Measurements from ENCODE around the gene GABRB3. TPM values are rescaled to one million over a fixed set of nuclear protein-coding genes. Genes with fewer than 3 reads are reported as not detected.

GABRB3 gene
- total RNA-seq, 3 donors from 2014 or later, result 0.52 to 3.2 (median 3.1) TPM

- no peaks in the 10 kb centered on the region for H3K36me3 ChIP-seq (ENCODE audit: low read depth)
- DNase-seq (no peak), ATAC-seq (no peak)
- H3K4me3 ChIP-seq, result no peak overlapping the region
- no peaks in the 10 kb centered on the region for H3K4me1 ChIP-seq (ENCODE audit: low read depth)
- no peak for TF ChIP-seq CTCF (IDR thresholded peaks at IDR 0.05)
- H3K9me3 ChIP-seq, result peaks cover 78% of the 10 kb centered on the region
- intact Hi-C loops (cut with DNase I, micrococcal nuclease), result no loop called here
Observed at GRCh38 chr15:26561896-26562295, 211.0 kb downstream of the GABRB3 start.

- no peak for TF ChIP-seq CTCF (IDR thresholded peaks at IDR 0.05)
- H3K36me3 ChIP-seq (ENCODE audit: low read depth), result no peaks in the 10 kb centered on the region
- no peak for DNase-seq
- no peaks in the 10 kb centered on the region for H3K4me1 ChIP-seq (ENCODE audit: low read depth)
- H3K4me3 ChIP-seq, result no peak overlapping the region
- H3K9me3 ChIP-seq, result peaks cover 74% of the 10 kb centered on the region
- intact Hi-C loops (cut with DNase I, micrococcal nuclease), result no loop called here
- no peak for ATAC-seq
Observed at GRCh38 chr15:26561130-26561529, 211.7 kb downstream of the GABRB3 start.

GRCh38 chr15:26555898-26556297 lies 217.0 kb downstream of the GABRB3 start:
- intact Hi-C loops (cut with DNase I, micrococcal nuclease), result no loop called here
- no peaks in the 10 kb centered on the region for H3K36me3 ChIP-seq (ENCODE audit: low read depth)
- peaks cover 62% of the 10 kb centered on the region for H3K9me3 ChIP-seq
- ATAC-seq, result no peak
- TF ChIP-seq CTCF (IDR thresholded peaks at IDR 0.05), result no peak
- no peaks in the 10 kb centered on the region for H3K4me1 ChIP-seq (ENCODE audit: low read depth)
- no peak for DNase-seq
- H3K4me3 ChIP-seq, result no peak overlapping the region

- no peak for ATAC-seq
- intact Hi-C loops (cut with DNase I, micrococcal nuclease), result no loop called here
- peaks cover 55% of the 10 kb centered on the region for H3K9me3 ChIP-seq
- DNase-seq, result no peak
- H3K36me3 ChIP-seq (ENCODE audit: low read depth), result no peaks in the 10 kb centered on the region
- no peak for TF ChIP-seq CTCF (IDR thresholded peaks at IDR 0.05)
- H3K4me3 ChIP-seq, result no peak overlapping the region
- no peaks in the 10 kb centered on the region for H3K4me1 ChIP-seq (ENCODE audit: low read depth)
Observed at GRCh38 chr15:26551473-26551872, 221.4 kb downstream of the GABRB3 start.

GRCh38 chr15:26550880-26551279 lies 222.0 kb downstream of the GABRB3 start:
- DNase-seq (no peak), ATAC-seq (no peak)
- H3K4me3 ChIP-seq, result no peak overlapping the region
- peaks cover 58% of the 10 kb centered on the region for H3K9me3 ChIP-seq
- intact Hi-C loops (cut with DNase I, micrococcal nuclease), result no loop called here
- H3K4me1 ChIP-seq (ENCODE audit: low read depth), result no peaks in the 10 kb centered on the region
- no peaks in the 10 kb centered on the region for H3K36me3 ChIP-seq (ENCODE audit: low read depth)
- TF ChIP-seq CTCF (IDR thresholded peaks at IDR 0.05), result no peak

GRCh38 chr15:26537663-26538062 lies 235.2 kb downstream of the GABRB3 start:
- Histone ChIP-seq H3K36me3 (ENCODE audit: low read depth) (no peaks in the 10 kb centered on the region), H3K4me3 (no peak overlapping the region), H3K9me3 (peaks cover 55% of the 10 kb centered on the region), H3K4me1 (ENCODE audit: low read depth) (no peaks in the 10 kb centered on the region)
- ATAC-seq, result no peak
- no peak for DNase-seq
- intact Hi-C loops (cut with DNase I, micrococcal nuclease), result no loop called here
- TF ChIP-seq CTCF (IDR thresholded peaks at IDR 0.05), result no peak
